HG03520 (cell line): ENCODE data around the gene NIPA2.

Source experiments
- ATAC-seq: cut with Tn5 transposase; IDR thresholded peaks from one replicate; pipeline ENCODE4 v1.9.1; 2021; ENCODE audit warnings: mild to moderate bottlenecking, moderate library complexity; ENCODE audit not compliant: unreplicated experiment

NIPA2 gene

GRCh38 chr15:22831473-22831872 lies 7.0 kb upstream of the NIPA2 start:
- no peak for ATAC-seq

GRCh38 chr15:22839046-22839695 lies 705 bp downstream of the NIPA2 start:
- no peak for ATAC-seq

- ATAC-seq, result no peak
Measured at GRCh38 chr15:22844421-22845288, 6.2 kb downstream of the NIPA2 start.

GRCh38 chr15:22845289-22845900 lies 6.9 kb downstream of the NIPA2 start:
- ATAC-seq, result no peak

GRCh38 chr15:22846073-22846472 lies 7.6 kb downstream of the NIPA2 start:
- ATAC-seq, result no peak

- ATAC-seq, result no peak
Measured at GRCh38 chr15:22850055-22850454, 11.6 kb downstream of the NIPA2 start.

GRCh38 chr15:22851513-22851912 lies 13.0 kb downstream of the NIPA2 start:
- no peak for ATAC-seq

- ATAC-seq, result no peak
Measured at GRCh38 chr15:22855791-22856190, 17.3 kb downstream of the NIPA2 start.

- ATAC-seq, result no peak
Measured at GRCh38 chr15:22856659-22857058, 18.2 kb downstream of the NIPA2 start.

- no peak for ATAC-seq
Measured at GRCh38 chr15:22861161-22861560, 22.7 kb downstream of the NIPA2 start.

- ATAC-seq, result no peak
Measured at GRCh38 chr15:22863356-22863755, 24.9 kb downstream of the NIPA2 start.

- no peak for ATAC-seq
Measured at GRCh38 chr15:22866079-22866478, 27.6 kb downstream of the NIPA2 start.

- ATAC-seq, result no peak
Measured at GRCh38 chr15:22867886-22868285, 29.4 kb downstream of the NIPA2 start.

GRCh38 chr15:22868495-22868894 lies 30.0 kb downstream of the NIPA2 start:
- ATAC-seq, result no peak

GRCh38 chr15:22868928-22869327 lies 30.5 kb downstream of the NIPA2 start:
- no peak for ATAC-seq

- ATAC-seq, result no peak
Measured at GRCh38 chr15:22869856-22870255, 31.4 kb downstream of the NIPA2 start.

- no peak for ATAC-seq
Measured at GRCh38 chr15:22870865-22871264, 32.4 kb downstream of the NIPA2 start.

- no peak for ATAC-seq
Measured at GRCh38 chr15:22871481-22872086, 33.1 kb downstream of the NIPA2 start.

GRCh38 chr15:22872936-22873701 lies 34.7 kb downstream of the NIPA2 start:
- ATAC-seq, result no peak

- ATAC-seq, result no peak
Measured at GRCh38 chr15:22873841-22874240, 35.4 kb downstream of the NIPA2 start.

- no peak for ATAC-seq
Measured at GRCh38 chr15:22874256-22874655, 35.8 kb downstream of the NIPA2 start.
